HG02870 (cell line): ENCODE results near the gene WASHC3.

Source experiments
- ATAC-seq: cut with Tn5 transposase; IDR thresholded peaks from one replicate; pipeline ENCODE4 v1.9.1; 2021; ENCODE audit warnings: mild to moderate bottlenecking, moderate library complexity; ENCODE audit not compliant: unreplicated experiment

Gene WASHC3

GRCh38 chr12:101982307-101982706, 79.5 kb downstream of the WASHC3 start:
- no peak for ATAC-seq

- ATAC-seq = no peak
Observed at GRCh38 chr12:101981868-101982267, 79.9 kb downstream of the WASHC3 start.

GRCh38 chr12:101968770-101969169, 93.0 kb downstream of the WASHC3 start:
- no peak for ATAC-seq

- ATAC-seq = no peak
Observed at GRCh38 chr12:101967506-101967905, 94.3 kb downstream of the WASHC3 start.

- ATAC-seq = no peak
Observed at GRCh38 chr12:101966496-101966895, 95.3 kb downstream of the WASHC3 start.

GRCh38 chr12:101963697-101964096, 98.1 kb downstream of the WASHC3 start:
- ATAC-seq = no peak
